ENCODE measurements around the gene CAND1. TPM values are rescaled to one million over a fixed set of nuclear protein-coding genes. Genes with fewer than 3 reads are reported as not detected.
A peak's percentile ranks its signal among the peaks of the same experiment; 100 is the strongest.

The CAND1 gene
- total RNA-seq, 1 experiment from 2014 or later: 160 TPM

GRCh38 chr12:67271976-67272375 lies 2.8 kb downstream of the CAND1 start:
- Mint-ChIP-seq H3K4me1 (ENCODE audit: insufficient read depth, unreplicated experiment) (peaks cover 42% of the 10 kb centered on the region), H3K36me3 (ENCODE audit: insufficient read depth, unreplicated experiment) (peaks cover 13% of the 10 kb centered on the region), H3K27ac (ENCODE audit: low read depth, unreplicated experiment) (peak overlapping the region; percentile 20), H3K27me3 (ENCODE audit: insufficient read depth, unreplicated experiment) (no peaks in the 10 kb centered on the region), H3K9me3 (ENCODE audit: unreplicated experiment) (no peaks in the 10 kb centered on the region), H3K4me3 (ENCODE audit: unreplicated experiment) (peak overlapping the region; percentile 77)
- no TSS peak for BruUV-seq (replicated peaks)
- CTCF ChIA-PET: interaction anchor here (0.7 kb wide), 1 partner anchor 384 kb away, joined by 3 read pairs; no protein-coding TSS in a partner anchor
- intact Hi-C loops (cut with micrococcal nuclease): no loop called here
- POLR2A ChIA-PET: interaction anchor here (3.7 to 5.6 kb wide), 2 partner anchors 7 to 15 kb away, joined by 17 to 58 read pairs; no protein-coding TSS in a partner anchor
- DNase-seq (ENCODE audit: unreplicated experiment): no peak
- TF ChIP-seq CTCF (IDR thresholded peaks at IDR 0.05; ENCODE audit: unreplicated experiment): no peak

- Mint-ChIP-seq H3K36me3 (ENCODE audit: insufficient read depth, unreplicated experiment) (peaks cover 19% of the 10 kb centered on the region), H3K27ac (ENCODE audit: low read depth, unreplicated experiment) (peak overlapping the region; percentile 13), H3K4me3 (ENCODE audit: unreplicated experiment) (peak overlapping the region; percentile 7), H3K9me3 (ENCODE audit: unreplicated experiment) (no peaks in the 10 kb centered on the region), H3K27me3 (ENCODE audit: insufficient read depth, unreplicated experiment) (no peaks in the 10 kb centered on the region), H3K4me1 (ENCODE audit: insufficient read depth, unreplicated experiment) (peaks cover 61% of the 10 kb centered on the region)
- intact Hi-C loops (cut with micrococcal nuclease): no loop called here
- ChIA-PET CTCF (no interaction called here), POLR2A (interaction anchor here (1.1 to 3.7 kb wide), 2 partner anchors 13 to 82 kb away, joined by 5 to 17 read pairs; no protein-coding TSS in a partner anchor)
- TF ChIP-seq CTCF (IDR thresholded peaks at IDR 0.05; ENCODE audit: unreplicated experiment): no peak
- BruUV-seq (replicated peaks): no TSS peak
- DNase-seq (ENCODE audit: unreplicated experiment): no peak
These were observed 5.0 kb downstream of the CAND1 start for GRCh38 chr12:67274186-67274585.

- no peak overlapping the region for H3K4me3 Mint-ChIP-seq (ENCODE audit: unreplicated experiment)
- H3K27me3 Mint-ChIP-seq (ENCODE audit: insufficient read depth, unreplicated experiment): no peaks in the 10 kb centered on the region
- no peaks in the 10 kb centered on the region for H3K9me3 Mint-ChIP-seq (ENCODE audit: unreplicated experiment)
- ChIA-PET CTCF (interaction anchor here (1.1 kb wide), 1 partner anchor 18 kb away, joined by 3 read pairs; no protein-coding TSS in a partner anchor), POLR2A (interaction anchor here (0.7 to 3.7 kb wide), 2 partner anchors 12 to 43 kb away, joined by 3 to 17 read pairs; no protein-coding TSS in a partner anchor)
- intact Hi-C loops (cut with micrococcal nuclease): no loop called here
- H3K36me3 Mint-ChIP-seq (ENCODE audit: insufficient read depth, unreplicated experiment): peaks cover 12% of the 10 kb centered on the region
- DNase-seq (ENCODE audit: unreplicated experiment): no peak
- H3K27ac Mint-ChIP-seq (ENCODE audit: low read depth, unreplicated experiment): peak overlapping the region; percentile 41
- peaks cover 62% of the 10 kb centered on the region for H3K4me1 Mint-ChIP-seq (ENCODE audit: insufficient read depth, unreplicated experiment)
- no TSS peak for BruUV-seq (replicated peaks)
- no peak for TF ChIP-seq CTCF (IDR thresholded peaks at IDR 0.05; ENCODE audit: unreplicated experiment)
These were observed 6.3 kb downstream of the CAND1 start for GRCh38 chr12:67275380-67275913.

GRCh38 chr12:67276421-67276820 lies 7.3 kb downstream of the CAND1 start:
- no TSS peak for BruUV-seq (replicated peaks)
- intact Hi-C loops (cut with micrococcal nuclease): no loop called here
- H3K27ac Mint-ChIP-seq (ENCODE audit: low read depth, unreplicated experiment): peak overlapping the region; percentile 41
- H3K36me3 Mint-ChIP-seq (ENCODE audit: insufficient read depth, unreplicated experiment): peaks cover 12% of the 10 kb centered on the region
- H3K27me3 Mint-ChIP-seq (ENCODE audit: insufficient read depth, unreplicated experiment): no peaks in the 10 kb centered on the region
- no peaks in the 10 kb centered on the region for H3K9me3 Mint-ChIP-seq (ENCODE audit: unreplicated experiment)
- CTCF ChIA-PET: interaction anchor here (0.5 to 1.1 kb wide), 2 partner anchors 17 to 391 kb away, joined by 3 read pairs; no protein-coding TSS in a partner anchor
- H3K4me3 Mint-ChIP-seq (ENCODE audit: unreplicated experiment): no peak overlapping the region
- no peak for DNase-seq (ENCODE audit: unreplicated experiment)
- H3K4me1 Mint-ChIP-seq (ENCODE audit: insufficient read depth, unreplicated experiment): peaks cover 59% of the 10 kb centered on the region
- TF ChIP-seq CTCF (IDR thresholded peaks at IDR 0.05; ENCODE audit: unreplicated experiment): no peak
- POLR2A ChIA-PET: interaction anchor here (0.7 to 5.9 kb wide), 3 partner anchors 6 to 1107 kb away, joined by 3 to 58 read pairs (median 4); partner anchors contain the start of genes CAND1 and TMBIM4
